PFSK-1 (cell line): Measurements from ENCODE around the gene RBFOX1.

Source experiments
- FOXP2 ChIP-seq: optimal IDR thresholded peaks from 2 replicates; pipeline ENCODE3; 2011; ENCODE audit warnings: borderline replicate concordance, control low read depth, inconsistent platforms; ENCODE audit not compliant: insufficient read depth; ENCODE audit errors: extremely low read length, extremely low read depth
- POLR2AphosphoS5 ChIP-seq: IDR thresholded peaks from 2 replicates; pipeline ENCODE4 v1.6.1; 2012; ENCODE audit warnings: low read depth, mild to moderate bottlenecking, control low read depth, low read length, moderate library complexity
- REST ChIP-seq, 2 experiments: IDR thresholded peaks; 2 replicates each; pipeline versions ENCODE4 v1.6.1 to v1.8.0; 2011 to 2012; ENCODE audit warnings: low read depth in 2 of 2, low read length in 2 of 2, control low read depth in 1 of 2, inconsistent platforms in 1 of 2, mild to moderate bottlenecking in 1 of 2, moderate library complexity in 1 of 2; ENCODE audit not compliant: insufficient read depth in 1 of 2
- SIN3A ChIP-seq: IDR thresholded peaks from 2 replicates; pipeline ENCODE4 v1.6.1; 2012; ENCODE audit warnings: mild to moderate bottlenecking, low read length, moderate library complexity, borderline replicate concordance; ENCODE audit not compliant: insufficient read depth
- TAF1 ChIP-seq: IDR thresholded peaks from 2 replicates; pipeline ENCODE4 v1.6.1; 2012; ENCODE audit warnings: low read length, control low read depth, borderline replicate concordance; ENCODE audit not compliant: insufficient read depth

Gene RBFOX1

GRCh38 chr16:7366041-7366440 lies 33.4 kb downstream of the RBFOX1 start:
- no peak for TF ChIP-seq TAF1
- no peak for TF ChIP-seq REST (IDR thresholded peaks at IDR 0.05; ENCODE audit: insufficient read depth in 1 of 2, low read depth in 2 of 2, low read length in 2 of 2)

- TF ChIP-seq REST (IDR thresholded peaks at IDR 0.05; ENCODE audit: insufficient read depth in 1 of 2, low read depth in 2 of 2, low read length in 2 of 2) (no peak), TAF1 (no peak)
Measured at GRCh38 chr16:7366993-7367880, 34.6 kb downstream of the RBFOX1 start.

- TF ChIP-seq FOXP2 (no peak), SIN3A (no peak), POLR2AphosphoS5 (no peak), TAF1 (no peak), REST (IDR thresholded peaks at IDR 0.05; ENCODE audit: insufficient read depth in 1 of 2, low read depth in 2 of 2, low read length in 2 of 2) (no peak)
Measured at GRCh38 chr16:7369204-7369603, 36.6 kb downstream of the RBFOX1 start.

GRCh38 chr16:7372095-7372494 lies 39.5 kb downstream of the RBFOX1 start:
- TF ChIP-seq TAF1 (no peak), REST (IDR thresholded peaks at IDR 0.05; ENCODE audit: insufficient read depth in 1 of 2, low read depth in 2 of 2, low read length in 2 of 2) (no peak), POLR2AphosphoS5 (no peak), FOXP2 (no peak), SIN3A (no peak)

GRCh38 chr16:7373776-7374175 lies 41.1 kb downstream of the RBFOX1 start:
- no peak for TF ChIP-seq FOXP2
- no peak for TF ChIP-seq REST (IDR thresholded peaks at IDR 0.05; ENCODE audit: insufficient read depth in 1 of 2, low read depth in 2 of 2, low read length in 2 of 2)
- TF ChIP-seq TAF1: no peak
- TF ChIP-seq POLR2AphosphoS5: no peak
- no peak for TF ChIP-seq SIN3A
